Skeletal muscle satellite cell (primary cell): ENCODE results near the gene MT1M.
"Not testable (repeated sequence)": the region's sequence is repeated elsewhere in the genome, so short reads cannot be mapped to it uniquely, and the experiment has no call there.

Experiments used
- H3K27me3 ChIP-seq: 2 replicates; pipeline ENCODE4 v1.7.0; 2013; ENCODE audit warnings: low read length; ENCODE audit not compliant: control insufficient read depth, insufficient read depth
- H3K36me3 ChIP-seq: 2 replicates; pipeline ENCODE4 v1.7.0; 2013; ENCODE audit warnings: mild to moderate bottlenecking, control low read depth, low read length; ENCODE audit not compliant: insufficient read depth
- H3K4me1 ChIP-seq: 2 replicates; pipeline ENCODE4 v1.7.0; 2013; ENCODE audit warnings: low read length; ENCODE audit not compliant: control insufficient read depth, insufficient read depth
- H3K4me2 ChIP-seq: 2 replicates; pipeline ENCODE4 v1.7.0; 2013; ENCODE audit warnings: mild to moderate bottlenecking, low read length
- H3K4me3 ChIP-seq: 2 replicates; pipeline ENCODE4 v1.7.0; 2013; ENCODE audit warnings: low read length
- H3K9ac ChIP-seq: 2 replicates; pipeline ENCODE4 v1.7.0; 2013; ENCODE audit warnings: mild to moderate bottlenecking, low read depth, low read length, moderate library complexity
- H3K9me3 ChIP-seq: replicated peaks from 2 replicates; pipeline ENCODE4 v1.7.0; 2013; ENCODE audit warnings: mild to moderate bottlenecking, control low read depth, low read length

Gene MT1M

GRCh38 chr16:56621665-56622445 lies 10.6 kb upstream of the MT1M start:
- not testable (repeated sequence) for H3K4me2 ChIP-seq, H3K9ac ChIP-seq, H3K4me3 ChIP-seq, H3K36me3 ChIP-seq, H3K27me3 ChIP-seq, H3K9me3 ChIP-seq
- peaks cover 28% of the 10 kb centered on the region for H3K4me1 ChIP-seq

GRCh38 chr16:56623184-56623583 lies 9.3 kb upstream of the MT1M start:
- H3K4me1 ChIP-seq: peaks cover 18% of the 10 kb centered on the region
- H3K4me2 ChIP-seq, H3K27me3 ChIP-seq, H3K4me3 ChIP-seq, H3K9ac ChIP-seq, H3K36me3 ChIP-seq, H3K9me3 ChIP-seq: not testable (repeated sequence)

DNA sequence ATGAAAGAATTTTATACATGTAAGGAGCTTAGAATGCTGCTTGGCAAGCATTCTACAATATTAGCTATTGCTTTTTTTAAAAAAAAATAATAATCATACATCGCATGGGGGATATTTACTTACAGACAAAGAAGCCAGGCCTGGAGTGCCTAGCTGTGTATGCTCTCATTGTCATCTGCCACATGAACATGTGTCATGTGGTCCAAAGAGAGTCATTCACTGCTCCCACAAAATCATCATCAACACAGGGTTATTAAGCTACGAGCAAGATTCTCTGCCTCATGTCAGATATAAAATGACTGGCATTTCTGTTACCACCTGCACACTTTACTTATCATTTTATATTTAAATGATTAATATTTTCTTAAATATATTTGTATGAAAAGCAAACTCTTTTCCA lies 8.8 kb upstream of the MT1M start:
- Histone ChIP-seq H3K4me1 (peaks cover 13% of the 10 kb centered on the region), H3K4me2 (no peak overlapping the region), H3K9me3 (no peaks in the 10 kb centered on the region), H3K36me3 (no peaks in the 10 kb centered on the region), H3K9ac (no peak overlapping the region), H3K27me3 (no peaks in the 10 kb centered on the region), H3K4me3 (no peak overlapping the region)

DNA sequence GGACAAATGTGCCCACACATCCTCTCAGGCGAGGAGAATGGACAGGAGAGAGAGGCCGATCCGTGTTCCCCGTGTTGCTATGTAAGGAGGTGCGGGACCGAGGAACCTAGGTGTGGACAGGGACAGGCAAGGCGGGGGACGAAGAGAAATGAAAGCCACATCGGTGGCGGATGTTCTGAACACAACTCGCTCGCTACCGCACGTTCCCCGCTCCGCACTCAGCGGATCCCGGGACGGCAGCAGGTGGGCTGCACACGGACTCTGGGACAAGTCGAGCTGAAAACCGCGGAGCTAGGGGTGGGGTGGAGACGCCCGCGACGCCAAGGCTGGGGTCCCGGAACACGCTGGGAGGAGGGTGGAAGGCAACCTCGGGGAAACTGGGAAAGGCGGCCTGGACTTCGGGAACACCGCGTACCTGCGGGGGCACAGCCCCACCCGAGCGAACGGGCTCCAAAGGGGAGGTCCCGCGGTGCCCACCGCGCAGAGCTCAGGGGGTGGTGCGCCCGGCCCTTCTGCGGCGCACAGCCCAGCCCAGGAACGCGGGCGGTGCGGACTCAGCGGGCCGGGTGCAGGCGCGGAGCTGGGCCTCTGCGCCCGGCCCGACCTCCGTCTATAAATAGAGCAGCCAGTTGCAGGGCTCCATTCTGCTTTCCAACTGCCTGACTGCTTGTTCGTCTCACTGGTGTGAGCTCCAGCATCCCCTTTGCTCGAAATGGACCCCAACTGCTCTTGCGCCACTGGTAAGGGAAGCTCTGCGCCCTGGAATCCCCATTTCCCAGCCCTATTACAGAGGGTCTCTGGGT lies 7.1 kb upstream of the MT1M start, which contains the start of gene MT1E:
MT1E (plus strand) TSS at position 642 of the 803 bp plus-strand sequence; CDS start at position 713, 71 bp downstream.
- peaks cover 9% of the 10 kb centered on the region for H3K4me1 ChIP-seq
- peak within 1 kb of the TSS; percentile 78 for H3K4me3 ChIP-seq
- H3K4me2 ChIP-seq: peak within 1 kb of the TSS; percentile 90
- H3K9ac ChIP-seq: peak within 1 kb of the TSS; percentile 87
- no peaks in the 10 kb centered on the region for H3K9me3 ChIP-seq
- H3K27me3 ChIP-seq: no peaks in the 10 kb centered on the region
- no peaks in the 10 kb centered on the region for H3K36me3 ChIP-seq

DNA sequence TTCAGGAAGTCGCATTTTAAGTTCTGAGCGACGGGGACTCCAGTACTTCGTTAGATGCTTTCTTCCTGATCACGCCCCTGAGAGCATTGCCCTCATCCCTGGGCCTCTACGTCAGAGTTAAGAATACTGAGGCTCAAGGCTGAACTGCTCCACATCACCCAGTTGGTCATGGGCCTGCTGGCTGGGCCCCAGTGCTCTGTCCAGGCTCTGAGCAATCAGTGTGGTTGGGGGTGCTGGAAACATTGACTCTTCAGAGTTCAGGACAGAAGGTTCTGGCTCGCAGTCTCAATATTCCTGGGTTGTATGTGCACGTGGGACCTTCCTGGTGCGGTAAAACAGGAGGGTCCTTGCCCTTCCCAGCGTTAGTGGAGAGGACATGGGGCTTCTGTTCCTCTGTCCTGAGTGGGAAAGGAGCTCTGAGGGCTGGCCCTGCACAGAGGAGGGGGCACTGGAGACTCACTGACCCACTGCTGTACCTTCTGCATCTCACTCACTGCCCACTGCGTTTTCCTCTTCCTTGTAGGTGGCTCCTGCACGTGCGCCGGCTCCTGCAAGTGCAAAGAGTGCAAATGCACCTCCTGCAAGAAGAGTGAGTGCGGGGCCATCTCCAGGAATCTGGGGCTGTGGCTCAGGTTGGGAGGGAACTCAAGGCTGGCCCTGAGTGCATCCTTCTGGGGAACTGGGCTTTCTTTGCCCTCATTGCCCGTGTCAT lies 6.4 kb upstream of the MT1M start:
- Histone ChIP-seq H3K9me3 (no peaks in the 10 kb centered on the region), H3K4me1 (peaks cover 9% of the 10 kb centered on the region), H3K4me2 (peak overlapping the region; percentile 90), H3K9ac (peak overlapping the region; percentile 87), H3K4me3 (peak overlapping the region; percentile 78), H3K36me3 (no peaks in the 10 kb centered on the region), H3K27me3 (no peaks in the 10 kb centered on the region)

DNA sequence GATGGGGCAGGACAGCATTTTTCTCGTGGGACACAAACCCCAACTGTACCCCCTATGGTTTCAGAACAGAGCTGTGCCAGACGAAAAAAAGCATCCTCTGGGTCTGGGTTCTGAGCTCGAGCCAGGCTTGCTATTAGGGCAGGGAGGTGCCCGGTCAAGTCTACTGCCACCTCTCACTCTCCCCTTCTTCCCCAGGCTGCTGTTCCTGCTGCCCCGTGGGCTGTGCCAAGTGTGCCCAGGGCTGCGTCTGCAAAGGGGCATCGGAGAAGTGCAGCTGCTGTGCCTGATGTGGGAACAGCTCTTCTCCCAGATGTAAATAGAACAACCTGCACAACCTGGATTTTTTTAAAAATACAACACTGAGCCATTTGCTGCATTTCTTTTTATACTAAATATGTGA lies 5.8 kb upstream of the MT1M start:
- Histone ChIP-seq H3K27me3 (no peaks in the 10 kb centered on the region), H3K9me3 (no peaks in the 10 kb centered on the region), H3K4me3 (peak overlapping the region; percentile 78), H3K4me1 (peaks cover 13% of the 10 kb centered on the region), H3K9ac (peak overlapping the region; percentile 87), H3K4me2 (peak overlapping the region; percentile 90), H3K36me3 (no peaks in the 10 kb centered on the region)

- peaks cover 26% of the 10 kb centered on the region for H3K4me1 ChIP-seq
- no peaks in the 10 kb centered on the region for H3K36me3 ChIP-seq
- no peak overlapping the region for H3K4me3 ChIP-seq
- H3K9me3 ChIP-seq: no peaks in the 10 kb centered on the region
- H3K27me3 ChIP-seq: no peaks in the 10 kb centered on the region
- no peak overlapping the region for H3K9ac ChIP-seq
- H3K4me2 ChIP-seq: no peak overlapping the region
These were observed 3.7 kb upstream of the MT1M start for GRCh38 chr16:56628486-56629350.

DNA sequence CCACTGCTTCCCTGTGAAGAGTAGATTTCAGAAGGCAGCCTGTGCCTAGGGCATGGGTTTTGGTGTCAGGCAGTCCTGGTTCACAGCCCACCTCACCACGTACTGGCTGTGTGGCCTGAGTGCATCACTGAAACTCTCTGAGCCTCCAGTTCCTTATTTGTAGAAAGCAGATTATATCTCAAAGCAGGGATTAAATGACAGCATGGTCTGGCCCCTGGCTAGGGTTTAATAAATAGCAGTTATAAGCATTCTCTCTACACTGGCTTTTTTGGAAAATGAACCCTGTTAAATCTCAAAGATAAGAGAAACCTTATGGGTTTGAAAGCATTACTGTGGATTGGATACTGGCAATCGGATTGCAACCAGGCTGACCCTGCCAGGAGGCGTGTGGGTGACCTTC lies 2.9 kb upstream of the MT1M start:
- Histone ChIP-seq H3K4me2 (no peak overlapping the region), H3K4me3 (no peak overlapping the region), H3K36me3 (no peaks in the 10 kb centered on the region), H3K9me3 (no peaks in the 10 kb centered on the region), H3K27me3 (no peaks in the 10 kb centered on the region), H3K9ac (no peak overlapping the region), H3K4me1 (peaks cover 26% of the 10 kb centered on the region)

DNA sequence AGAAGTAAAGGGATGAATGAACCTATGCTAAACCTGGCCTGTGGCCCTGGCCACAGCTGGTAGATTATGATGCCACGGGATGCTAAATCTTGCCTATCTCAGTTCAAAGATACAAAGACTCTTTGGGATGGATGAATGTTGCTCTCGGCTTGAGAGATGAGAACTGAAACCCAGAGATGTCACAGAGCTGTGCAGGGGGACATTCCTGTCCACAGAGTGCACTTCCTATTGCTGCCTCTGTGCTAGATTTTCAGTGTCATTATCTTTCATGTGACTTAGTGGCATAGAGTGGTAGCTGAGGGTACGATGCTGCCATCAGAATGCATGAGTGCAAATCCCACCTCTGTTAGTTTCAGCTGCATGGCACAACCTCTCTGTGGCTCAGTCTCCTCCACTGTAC lies 2.3 kb upstream of the MT1M start:
- H3K4me1 ChIP-seq: peaks cover 22% of the 10 kb centered on the region
- H3K9ac ChIP-seq: no peak overlapping the region
- no peak overlapping the region for H3K4me2 ChIP-seq
- H3K36me3 ChIP-seq: no peaks in the 10 kb centered on the region
- H3K27me3 ChIP-seq: no peaks in the 10 kb centered on the region
- H3K4me3 ChIP-seq: no peak overlapping the region
- no peaks in the 10 kb centered on the region for H3K9me3 ChIP-seq

GRCh38 chr16:56631197-56631596 lies 1.3 kb upstream of the MT1M start:
- Histone ChIP-seq H3K4me3 (no peak overlapping the region), H3K4me1 (peaks cover 20% of the 10 kb centered on the region), H3K27me3 (no peaks in the 10 kb centered on the region), H3K36me3 (no peaks in the 10 kb centered on the region), H3K9me3 (no peaks in the 10 kb centered on the region), H3K4me2 (no peak overlapping the region), H3K9ac (no peak overlapping the region)

DNA sequence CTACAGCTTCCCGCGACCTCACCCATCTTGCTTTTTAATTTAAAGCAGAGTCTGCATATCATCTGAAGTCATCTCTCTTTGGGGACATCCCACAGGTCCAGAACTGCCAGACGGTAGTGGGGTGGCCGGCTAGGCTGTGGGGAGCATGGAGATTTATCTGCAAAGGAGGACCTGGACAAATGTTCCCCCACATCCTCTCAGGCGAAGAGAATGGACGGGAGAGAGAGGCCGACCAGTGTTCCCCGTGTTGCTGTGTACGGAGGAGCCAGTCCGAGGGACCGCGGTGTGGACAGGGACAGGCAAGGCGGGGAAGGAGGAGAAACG lies 665 bp upstream of the MT1M start:
- Histone ChIP-seq H3K36me3 (no peaks in the 10 kb centered on the region), H3K4me1 (peaks cover 20% of the 10 kb centered on the region), H3K4me3 (peak overlapping the region; percentile 66), H3K9me3 (no peaks in the 10 kb centered on the region), H3K9ac (peak overlapping the region; percentile 72), H3K27me3 (no peaks in the 10 kb centered on the region), H3K4me2 (peak overlapping the region; percentile 81)
